Kidney capillary endothelial cell (primary cell): ENCODE measurements around the gene ZBTB14.

ENCODE experiments used
- DNase-seq: peaks from one replicate; pipeline ENCODE4 v3.0.0-alpha.2; 2018; ENCODE audit warnings: low spot score

Gene ZBTB14

DNA sequence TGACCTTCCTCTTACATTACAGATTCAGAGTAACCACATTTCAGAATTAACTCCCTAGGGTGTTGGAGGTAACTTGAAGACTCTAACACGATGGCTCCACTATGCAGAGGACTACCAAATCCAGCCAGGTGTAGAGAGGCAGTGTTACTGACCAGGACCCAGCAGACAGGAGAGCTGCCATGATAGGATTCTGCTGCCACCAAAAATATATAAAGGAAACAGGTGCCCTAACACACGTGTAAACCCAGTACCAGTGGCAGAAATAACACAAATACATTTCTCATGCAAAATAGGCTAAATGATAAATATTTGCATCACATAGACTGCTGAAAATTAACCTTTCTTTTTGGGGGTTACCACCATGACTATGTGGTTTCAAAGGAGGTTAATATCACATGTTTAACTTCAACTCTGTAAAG lies 7.0 kb downstream of the ZBTB14 start:
- DNase-seq, result no peak

DNA sequence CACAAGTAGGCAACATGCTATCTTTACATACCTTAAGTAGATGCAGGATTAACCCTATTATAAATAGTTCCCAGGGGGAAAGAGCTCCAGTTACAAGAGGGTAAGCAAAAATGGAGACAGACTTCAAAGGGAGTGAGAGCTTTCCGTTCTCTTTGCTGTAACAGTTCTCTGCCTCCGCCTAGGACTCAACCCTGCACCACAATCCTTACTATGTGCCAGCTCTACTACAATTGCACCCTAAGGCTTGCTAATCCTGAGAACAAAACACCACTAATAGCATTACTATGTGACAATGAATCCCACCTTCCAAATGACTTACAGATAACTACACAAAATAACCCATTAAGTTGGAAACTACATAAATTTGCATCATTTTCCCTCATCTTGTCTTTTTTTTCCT lies 7.7 kb downstream of the ZBTB14 start:
- no peak for DNase-seq

DNA sequence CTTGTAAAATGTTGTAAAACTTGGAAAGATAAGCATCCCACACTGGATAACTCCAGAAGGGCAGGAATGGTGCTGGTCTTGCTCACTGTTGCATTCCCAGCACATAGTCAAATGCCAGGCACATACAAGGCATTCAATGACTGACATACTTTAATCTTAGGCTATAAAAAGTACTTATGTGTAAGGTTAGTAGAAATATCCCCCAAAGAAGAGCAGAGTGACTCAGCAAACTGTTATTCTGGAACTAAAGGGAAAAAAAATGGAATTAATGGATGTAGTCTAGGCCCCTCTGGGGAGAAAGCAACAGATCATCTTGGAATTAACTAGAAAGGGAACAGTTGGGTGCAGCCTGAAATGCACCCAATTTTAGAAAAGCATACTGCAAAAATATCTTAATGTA lies 9.0 kb downstream of the ZBTB14 start:
- DNase-seq, result no peak

DNA sequence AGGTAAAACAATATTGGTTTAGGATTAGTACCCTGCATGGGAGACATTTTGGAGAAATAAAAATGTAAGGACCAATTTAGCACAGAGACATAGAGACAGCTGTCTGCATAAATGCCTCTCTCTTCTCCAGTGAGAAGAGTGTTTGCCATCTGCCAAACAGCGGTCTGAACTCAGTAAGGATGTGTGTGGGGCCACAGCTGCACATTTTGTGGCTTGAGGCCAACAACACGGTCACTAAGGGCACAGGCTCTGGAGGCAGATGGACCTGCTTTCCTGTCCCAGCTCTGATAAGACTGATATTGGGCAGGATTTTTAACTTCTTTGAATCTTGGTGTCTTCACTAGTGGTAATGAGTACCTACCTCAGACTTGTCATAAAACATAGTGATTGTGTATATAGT lies 10.2 kb downstream of the ZBTB14 start:
- no peak for DNase-seq

DNA sequence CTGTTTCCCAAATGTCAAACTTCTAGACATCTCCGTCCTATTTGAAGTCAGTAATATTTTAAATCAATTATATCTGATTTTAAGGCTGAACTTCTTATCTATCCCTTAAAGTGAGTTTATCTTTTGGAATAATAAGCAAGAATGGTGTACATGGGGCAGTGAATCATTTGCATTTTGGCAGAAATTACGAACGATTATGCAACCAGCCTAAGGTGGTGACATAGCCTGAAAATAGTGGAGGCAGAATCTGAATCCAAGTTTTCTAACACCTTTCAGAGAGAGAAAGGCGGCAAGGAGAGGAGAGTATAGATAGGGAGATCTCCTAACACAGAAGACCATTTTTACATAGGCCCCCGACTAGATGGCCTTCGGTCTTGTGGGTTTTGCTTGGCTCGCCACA lies 10.7 kb downstream of the ZBTB14 start:
- DNase-seq, result no peak

DNA sequence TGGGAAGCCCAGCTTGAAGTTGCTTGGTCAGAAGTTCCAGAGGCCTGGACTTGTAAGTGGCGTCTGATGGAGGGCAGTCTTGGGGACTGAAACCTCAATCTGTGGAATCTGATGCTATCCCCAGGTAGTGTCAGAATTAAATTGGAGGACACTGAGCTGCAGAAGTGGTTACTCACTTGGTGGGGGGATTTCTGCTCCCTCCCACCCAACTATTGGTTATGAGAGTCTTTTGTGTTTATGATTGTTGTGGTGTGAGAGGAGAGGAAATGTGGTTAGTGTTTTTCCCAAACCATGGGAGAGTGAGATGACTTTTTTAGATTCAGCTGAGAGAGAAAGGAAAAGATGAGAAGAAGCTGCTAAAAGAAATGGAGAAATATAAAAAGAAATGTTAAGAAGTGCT lies 12.8 kb downstream of the ZBTB14 start:
- DNase-seq, result no peak

DNA sequence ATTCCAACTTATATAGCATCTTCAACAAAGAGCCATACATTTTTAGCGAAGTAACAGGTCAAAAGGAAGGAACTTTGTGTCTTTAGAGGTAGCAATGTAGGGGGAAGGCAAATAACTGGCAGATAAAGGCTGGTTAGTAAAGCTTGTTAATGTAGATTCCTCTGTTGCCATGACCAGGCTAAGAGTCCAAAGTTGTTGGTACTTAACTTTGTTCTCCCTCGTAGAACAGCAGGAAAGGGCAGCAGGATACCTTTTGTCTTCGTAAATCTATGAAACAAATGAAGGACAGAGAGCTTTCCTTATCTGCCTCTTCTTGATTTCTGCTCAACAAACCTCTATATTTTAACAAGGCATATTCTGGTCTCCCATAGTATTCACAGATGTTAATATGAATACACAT lies 18.6 kb downstream of the ZBTB14 start:
- DNase-seq, result no peak

DNA sequence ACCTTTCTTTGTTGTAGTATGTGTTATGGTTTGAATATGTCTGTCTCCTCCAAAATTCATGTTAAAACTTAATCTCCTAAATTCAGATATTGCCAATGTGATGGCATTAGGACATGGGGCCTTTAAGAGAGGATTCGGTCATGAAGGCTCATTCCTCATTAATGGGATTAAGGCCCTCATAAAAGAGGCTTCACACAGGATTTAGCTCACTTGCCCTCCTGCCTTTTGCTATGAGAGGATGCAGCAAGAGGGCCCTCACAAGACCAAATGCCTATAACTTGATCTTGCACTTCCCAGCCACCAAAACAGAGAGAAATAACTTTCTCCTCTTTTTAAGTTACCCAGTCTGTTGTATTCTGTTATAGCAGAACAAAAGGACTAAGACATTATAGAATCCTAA lies 19.7 kb downstream of the ZBTB14 start:
- no peak for DNase-seq

DNA sequence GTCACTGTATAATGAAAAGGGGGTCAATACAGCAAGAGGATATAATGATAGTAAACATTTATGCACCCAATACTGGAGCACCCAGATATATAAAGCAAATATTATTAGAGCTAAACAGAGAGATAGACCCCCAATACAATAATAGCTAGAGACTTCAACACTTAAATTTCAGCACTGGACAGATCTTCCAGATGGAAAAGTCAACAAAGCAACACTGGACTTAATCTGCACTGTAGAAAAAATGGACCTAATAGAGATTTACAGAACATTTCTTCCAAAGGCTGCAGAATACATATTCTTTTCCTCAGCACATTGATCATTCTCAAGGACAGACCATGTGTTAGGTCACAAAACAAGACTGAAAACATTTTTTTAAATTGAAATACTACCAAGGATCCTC lies 26.7 kb downstream of the ZBTB14 start:
- no peak for DNase-seq

DNA sequence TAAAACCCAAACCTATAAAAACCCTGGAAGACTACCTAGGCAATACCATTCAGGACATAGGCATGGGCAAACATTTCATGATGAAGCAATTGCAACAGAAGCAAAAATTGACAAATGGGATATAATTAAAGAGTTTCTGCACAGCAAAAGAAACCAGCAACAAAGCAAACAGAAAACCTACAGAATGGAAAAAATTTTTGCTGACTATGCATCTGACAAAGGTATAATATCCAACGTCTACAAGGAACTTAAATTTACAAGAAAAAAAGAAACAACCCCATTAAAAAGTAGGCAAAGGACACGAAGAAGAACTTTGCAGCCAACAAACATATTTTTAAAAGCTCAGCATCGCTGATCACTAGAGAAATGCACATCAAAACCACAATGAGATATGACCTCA lies 28.8 kb downstream of the ZBTB14 start:
- no peak for DNase-seq

DNA sequence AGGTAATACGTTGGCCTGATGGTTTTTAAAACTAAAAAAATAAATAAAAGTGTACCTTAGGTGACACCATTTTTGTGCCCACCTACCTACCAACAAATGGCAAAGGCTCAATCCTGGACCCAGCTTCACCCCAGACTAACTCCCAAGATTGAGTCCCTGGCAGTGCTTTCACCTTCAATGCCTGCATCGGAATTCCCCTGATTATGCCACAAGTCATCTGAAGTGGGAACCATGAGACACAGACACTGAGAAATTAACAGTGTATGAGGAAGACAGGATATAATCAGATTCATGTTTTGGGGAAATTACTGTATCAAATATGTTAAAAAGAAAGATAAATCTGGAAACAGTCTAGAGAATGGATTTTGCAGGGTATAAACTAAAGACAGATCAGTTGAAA lies 41.6 kb downstream of the ZBTB14 start:
- DNase-seq, result no peak

DNA sequence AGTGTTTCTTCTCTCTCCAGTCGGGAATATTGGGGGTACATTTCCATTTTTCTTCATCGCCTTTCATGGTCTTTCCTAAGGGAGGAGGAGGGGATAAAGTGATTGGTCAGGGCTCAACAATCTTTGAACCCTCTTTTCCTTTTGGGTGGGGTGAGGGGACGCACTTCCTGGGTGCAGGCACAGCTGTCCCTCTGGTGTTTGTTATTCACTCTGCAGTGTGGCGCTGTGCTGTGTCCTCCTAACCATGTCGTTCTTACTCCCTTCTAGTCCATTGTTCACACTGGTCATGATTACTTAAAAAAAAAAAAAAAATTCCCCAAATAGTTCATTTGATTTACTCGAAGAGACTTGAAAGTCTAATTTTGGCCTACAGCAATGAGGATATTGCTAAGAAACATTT lies 44.4 kb downstream of the ZBTB14 start:
- no peak for DNase-seq

DNA sequence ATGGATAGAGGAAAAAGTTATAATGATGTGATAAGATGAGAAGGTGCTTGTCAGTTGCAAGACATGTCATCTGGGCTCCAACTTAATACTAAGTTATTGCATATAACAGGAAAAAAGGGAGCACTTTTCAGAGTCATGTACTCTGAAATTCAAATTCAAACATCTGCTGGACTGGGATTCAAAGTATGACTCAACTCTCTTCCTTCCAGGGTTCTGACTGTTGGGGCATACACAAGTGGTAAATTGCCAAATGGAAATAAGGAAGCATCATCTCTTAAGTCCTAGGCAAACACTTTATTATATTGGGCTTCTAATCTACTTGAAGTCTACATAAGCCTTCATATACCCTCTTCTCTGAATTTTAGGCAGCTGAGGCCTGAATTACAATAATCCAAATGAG lies 44.9 kb downstream of the ZBTB14 start:
- no peak for DNase-seq

DNA sequence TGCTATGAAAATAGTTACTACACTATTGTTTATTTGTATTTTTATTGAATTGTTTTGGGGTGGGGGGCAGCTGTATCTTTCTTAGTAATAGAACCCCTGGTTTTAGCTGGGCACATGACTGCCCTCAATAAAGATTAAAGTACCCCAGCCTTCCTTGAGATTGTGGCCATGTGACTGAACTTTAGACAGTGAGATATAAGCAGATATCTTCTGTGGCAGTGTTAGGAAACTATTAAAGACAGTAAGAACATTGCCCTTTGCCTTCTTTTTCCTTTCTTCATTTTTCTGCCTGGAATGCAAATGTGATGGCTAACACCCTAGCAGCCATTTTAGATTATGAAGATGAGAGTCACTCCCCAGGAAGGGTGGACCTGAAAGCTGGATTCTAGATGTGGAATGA lies 50.6 kb downstream of the ZBTB14 start:
- no peak for DNase-seq

DNA sequence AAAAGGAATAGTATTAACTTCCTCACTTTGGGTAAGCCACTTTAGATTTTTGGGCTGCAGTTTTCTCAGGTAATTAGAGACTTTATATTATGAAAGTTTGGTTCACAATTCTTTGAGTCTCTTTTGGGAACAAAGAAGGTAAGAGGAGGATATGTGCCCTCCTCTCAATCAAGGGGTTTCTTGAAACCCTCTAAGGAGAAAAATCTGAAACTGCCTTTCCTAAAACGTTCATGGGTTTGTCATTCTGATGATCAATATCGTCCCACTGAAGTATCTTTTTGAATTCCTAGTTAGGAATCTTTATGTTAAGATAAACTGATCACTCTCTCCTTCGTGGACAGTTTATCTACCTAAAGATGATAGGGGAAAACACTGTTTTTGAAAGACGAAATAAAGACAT lies 56.1 kb downstream of the ZBTB14 start:
- no peak for DNase-seq
